ENCODE data around the gene C14orf132.

C14orf132 gene

DNA sequence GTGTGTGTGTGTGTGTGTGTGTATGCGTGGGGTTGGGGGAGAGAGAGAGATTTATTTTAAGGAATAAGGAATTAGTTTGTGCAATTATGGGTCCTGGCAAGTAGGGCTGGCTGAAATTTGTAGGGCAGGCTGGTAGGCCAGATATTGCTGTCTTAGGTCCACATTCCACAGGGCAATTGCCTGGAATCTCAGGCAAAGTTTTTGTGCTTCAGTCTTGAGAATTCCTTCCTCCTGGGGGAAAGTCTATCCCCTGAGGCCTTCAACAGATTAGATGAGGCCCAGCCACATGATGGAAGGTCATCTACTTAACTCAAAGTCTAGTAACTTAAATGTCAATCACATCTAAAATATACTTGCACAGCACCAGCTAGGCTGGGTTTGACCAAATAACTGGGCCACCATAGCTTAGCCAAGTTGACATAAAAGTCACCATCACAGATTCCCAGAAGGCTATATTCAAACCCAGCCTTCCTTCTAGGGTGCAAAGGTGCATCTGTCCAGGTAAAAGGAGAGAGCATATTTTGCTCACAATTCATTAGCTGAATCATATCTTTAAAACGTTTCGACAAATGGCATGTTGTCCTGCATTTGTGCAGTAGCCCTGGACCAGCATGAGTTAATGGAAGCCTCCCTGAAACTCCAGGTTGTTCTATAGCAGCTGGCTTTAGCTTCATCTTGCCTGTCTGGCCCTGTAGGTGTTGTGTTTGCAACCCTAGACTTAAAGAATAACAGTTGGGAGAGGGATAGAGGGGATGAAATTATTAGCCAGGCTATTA is 63.1 kb downstream of the C14orf132 start:
- DNase-seq = no peak

DNA sequence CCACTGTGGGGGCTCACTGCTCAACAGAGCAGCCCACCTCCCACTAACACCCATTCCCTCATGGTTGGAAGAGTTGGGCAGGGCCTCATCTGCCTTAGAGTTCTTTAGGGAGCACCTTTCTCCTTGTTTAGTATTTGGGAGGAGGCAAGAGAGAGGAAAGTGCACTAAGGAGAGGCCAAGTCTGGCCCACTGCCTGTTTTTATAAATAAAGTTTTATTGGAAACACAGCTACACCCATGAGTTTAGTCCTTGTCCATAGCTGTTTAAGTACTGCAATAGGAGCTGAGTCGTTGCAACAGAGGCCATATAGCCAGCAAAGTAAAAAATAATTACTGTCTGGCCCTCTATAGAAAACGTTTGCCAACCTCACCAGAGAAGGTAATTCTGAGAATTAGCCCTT is 63.9 kb downstream of the C14orf132 start:
- no peak for DNase-seq

DNA sequence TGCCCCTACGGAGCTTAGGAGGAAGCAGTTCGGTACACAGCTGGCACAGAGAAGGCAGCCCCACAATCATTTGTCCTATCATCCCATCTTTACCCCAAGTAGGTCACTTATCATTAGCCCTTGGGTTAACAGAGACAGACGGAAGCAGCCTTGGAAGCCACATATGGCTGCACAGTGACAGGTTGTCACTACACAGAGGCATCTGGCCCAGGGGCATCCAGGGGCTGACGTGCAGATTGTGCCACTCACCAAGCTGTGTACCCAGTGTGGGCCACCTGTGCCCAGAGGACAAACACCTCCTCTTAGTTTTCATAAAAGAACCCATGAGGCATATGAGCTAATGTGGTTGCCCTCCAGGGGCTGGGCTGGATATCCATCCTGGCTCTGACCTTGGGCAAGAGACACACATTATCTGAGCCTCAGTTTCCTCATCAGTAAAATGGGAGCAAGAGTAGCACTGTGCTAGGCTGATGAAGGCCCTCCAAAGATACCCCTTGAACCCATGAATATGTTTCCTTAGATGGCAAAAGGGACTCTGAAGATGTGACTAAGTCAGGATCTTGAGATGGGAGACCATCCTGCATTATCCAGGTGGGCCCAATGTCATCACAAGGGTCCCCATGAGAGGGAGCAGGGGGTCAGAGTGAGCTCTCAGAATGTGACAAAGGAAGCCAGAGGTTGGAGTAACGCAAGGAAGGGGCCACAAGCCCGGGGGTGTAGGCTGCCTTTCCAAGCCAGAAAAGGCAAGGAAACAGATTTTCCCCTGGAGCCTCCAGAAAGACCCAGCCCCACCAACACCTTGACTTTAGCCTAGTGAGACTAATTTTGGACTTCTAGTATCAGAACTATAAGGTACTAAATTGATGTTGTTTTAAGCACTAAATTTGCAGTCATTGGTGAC is 64.6 kb downstream of the C14orf132 start:
- no peak for DNase-seq

DNA sequence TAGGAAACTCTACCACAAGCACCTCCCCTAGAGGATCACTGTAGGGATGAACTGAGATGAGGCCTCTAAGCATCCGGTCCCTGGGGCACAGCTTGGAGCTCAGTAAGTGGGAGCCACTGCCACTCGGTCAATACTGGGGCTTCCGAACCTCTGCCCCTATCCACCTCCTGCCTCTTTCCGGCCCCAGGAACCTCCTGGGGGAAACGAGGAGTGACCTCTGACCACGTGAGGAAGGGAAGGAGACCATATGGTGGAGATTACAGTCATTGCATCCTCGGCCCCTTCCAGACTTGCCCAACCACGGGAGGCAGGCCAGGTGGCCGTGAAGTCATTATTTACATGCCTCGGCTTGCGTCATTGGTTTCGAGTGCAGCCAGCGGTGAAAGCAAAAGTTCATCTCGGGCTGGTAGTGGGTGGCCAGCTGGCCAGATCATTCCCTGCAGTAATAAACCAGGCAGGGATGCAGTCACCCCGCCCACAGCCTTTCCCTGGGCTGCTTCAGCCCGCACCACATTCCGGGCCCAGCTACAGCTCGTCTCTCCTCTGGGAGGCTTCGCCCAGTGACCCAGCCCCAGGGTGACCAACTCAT is 65.4 kb downstream of the C14orf132 start:
- DNase-seq = no peak

DNA sequence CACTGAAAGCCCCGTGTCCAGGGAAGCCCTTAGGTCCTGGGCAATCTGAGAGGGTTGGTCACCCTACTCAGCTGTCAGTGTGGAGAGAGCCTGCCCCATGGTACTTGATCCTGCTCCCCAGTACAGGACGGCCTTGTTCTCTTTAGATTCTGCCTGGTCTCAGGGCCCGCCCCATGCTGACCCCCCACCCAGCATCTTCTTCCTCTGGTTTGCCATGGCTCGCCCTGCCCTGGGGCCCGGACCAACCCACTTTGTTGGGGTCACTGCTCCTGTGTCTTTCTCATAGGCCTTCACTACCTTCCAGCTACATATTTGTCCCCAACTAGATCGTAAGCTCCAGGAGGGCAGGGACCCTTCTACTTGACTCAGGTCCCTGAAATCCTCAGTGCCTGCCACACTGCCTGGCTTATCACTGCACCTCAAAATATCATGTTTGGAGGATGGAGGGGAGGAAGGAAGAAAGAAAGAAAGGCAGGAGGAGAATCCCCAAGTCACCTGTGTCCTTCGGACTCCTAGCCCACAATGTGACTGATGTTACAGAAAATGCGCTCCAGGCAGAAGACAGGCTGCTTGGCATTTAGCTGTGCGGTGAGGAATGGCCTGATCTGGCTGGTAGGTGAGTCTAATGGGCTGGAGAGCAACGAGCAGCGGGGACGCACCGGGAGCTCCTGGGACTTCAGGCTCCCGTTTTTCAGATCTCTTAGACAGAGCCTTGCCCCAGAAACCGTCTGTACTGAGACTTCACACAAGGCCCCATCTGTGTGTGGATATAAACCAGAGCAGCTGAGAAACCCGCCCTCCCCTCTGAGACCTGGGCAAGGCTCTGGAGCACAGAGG is 66.1 kb downstream of the C14orf132 start:
- no peak for DNase-seq

DNA sequence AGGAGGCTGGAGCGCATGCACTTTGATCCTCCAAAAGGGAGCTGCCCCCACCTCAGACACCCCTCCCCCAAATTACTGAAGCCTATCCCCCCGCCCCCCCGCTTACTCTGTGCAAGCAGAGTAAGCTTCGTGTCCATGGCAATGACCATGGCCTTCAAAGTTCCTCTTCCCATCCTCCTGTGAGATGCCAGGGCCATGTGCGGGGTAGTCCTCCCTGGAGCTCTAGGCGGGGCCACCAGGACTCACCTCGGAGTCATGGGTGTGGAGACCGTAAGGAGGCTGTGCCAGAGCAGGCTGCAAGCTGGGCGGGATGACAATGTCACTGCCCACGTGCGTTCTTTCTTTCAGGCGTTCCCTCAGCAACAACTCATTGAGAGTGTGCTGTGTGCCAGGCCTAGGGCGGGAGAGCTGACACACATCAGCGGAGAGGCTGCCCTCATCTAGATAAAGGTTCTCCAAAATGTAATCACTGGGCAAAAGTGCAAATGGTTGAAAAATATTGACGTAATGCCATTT is 66.8 kb downstream of the C14orf132 start:
- no peak for DNase-seq

DNA sequence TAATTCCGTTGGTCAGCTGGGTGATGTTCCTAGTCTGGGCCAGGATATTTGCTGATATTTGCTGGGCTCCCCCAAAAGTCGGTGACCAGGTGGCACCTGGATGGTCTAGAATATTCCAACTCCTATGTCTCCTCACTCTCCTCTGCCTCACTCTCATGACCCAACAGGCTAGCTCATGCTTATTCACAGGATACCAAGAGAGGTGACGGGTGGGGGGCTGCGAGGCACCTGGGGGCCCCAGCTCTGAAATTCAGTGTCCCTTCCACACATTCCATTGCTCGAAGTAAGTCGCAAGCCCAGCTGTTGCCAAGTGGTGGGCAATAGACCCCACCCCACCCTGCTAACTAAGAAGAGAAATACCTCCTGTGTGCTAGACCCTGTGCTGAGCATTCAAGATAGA is 67.7 kb downstream of the C14orf132 start:
- DNase-seq = no peak

DNA sequence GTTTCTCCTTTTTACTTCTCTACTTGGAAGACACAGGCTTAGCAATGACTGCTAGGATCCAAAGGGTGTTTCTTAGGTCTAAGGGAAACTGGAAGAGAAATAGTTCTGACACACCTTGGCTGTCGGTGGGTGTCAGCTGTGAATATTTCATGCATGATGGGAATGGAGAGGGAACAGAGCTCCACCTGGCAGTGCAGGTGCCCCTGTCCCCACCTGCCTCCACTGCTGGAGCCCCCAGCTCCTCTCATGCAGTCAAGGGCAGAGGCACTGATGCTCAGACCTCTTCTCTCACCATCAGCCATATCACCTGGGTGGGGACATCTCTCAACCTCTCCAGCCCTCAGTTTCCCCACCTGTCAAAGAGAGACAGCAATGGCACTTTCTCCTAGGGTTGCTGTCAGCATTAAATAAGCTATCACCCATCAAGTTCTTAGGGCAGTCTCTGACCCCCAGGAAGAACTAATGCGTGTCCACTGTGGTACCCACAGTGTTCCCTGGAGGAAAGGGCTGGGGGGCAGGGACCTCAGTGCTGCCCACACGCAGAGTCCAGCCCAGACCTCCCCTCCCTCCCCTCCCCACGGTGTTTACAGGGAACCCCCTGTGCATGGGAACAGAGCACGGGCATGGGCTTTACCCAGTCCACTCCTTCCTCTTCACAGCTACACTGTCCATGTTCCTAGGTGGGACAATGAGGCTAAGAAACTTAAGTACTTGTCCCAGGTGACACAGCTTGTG is 69.1 kb downstream of the C14orf132 start:
- DNase-seq = no peak

DNA sequence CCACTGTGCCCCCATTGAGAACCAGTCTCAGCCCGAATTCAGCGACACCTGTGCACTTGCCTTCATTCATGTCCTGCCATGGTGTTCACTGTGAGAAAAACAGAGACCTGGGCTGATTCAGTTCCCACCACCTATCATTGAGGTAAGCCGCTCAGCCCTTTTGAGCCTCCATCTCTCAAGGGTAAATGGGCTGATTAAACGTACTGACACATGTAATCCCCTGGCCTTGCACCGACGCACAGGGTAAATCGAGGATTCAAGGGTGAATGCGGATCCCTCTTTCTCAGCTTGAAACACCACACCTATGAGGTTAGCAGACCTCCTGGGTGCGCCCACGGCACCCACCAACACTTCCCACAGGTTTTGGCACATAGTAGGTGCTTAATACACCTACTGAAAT is 69.7 kb downstream of the C14orf132 start:
- DNase-seq = no peak

DNA sequence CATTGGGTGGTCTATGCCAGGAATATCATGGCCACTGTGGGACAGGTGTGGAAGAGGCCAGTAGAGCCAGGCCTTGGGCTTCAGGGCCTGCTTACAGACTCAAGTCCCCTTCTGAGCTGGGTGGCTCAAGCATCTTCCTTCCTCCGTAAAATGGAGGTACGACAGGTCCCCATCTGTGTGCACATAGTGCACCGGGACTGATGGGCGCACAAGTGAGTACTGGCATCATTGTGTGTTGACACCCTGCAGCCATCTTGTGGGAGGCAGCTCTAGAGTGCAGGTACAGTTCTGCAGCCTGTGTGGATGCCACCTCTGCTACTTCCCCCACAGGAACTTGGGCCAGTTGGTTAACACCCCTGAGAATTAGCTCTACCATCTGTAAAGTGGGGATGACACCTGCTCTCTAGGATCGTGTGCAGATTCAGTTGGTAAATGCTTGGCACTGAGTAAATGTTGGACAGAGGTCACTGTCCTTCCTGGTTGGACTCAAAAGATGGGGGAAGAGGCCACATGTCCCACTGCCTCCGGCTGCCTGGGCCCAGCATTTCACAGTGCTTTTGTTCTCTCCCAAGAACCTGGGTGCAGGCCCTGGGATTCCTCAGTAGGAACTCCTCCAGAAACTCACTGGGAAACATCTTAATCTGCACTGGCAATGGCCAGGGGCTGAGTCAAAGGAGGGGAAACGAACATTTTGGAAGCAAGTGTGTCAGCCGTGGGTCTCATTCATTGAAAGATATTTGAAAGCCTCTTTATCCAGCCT is 70.6 kb downstream of the C14orf132 start:
- no peak for DNase-seq

DNA sequence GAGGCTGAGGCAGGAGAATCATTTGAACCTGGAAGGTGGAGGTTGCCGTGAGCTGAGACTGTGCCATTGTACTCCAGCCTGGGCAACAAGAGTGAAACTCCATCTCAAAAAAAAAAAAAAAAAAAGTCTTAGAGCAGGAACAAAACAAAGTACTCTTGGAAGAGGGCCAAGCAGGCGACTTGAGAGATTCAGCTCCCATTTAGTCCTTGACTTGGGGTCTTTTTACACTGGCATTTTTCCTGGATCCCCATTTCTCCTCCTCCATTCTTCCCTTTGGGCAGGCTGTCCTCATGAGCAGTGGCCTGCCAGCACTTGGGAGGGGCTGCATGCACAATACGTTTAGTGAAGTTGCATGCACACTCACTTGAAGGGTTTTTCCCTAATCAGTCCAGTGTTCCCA is 72.9 kb downstream of the C14orf132 start:
- DNase-seq = no peak

DNA sequence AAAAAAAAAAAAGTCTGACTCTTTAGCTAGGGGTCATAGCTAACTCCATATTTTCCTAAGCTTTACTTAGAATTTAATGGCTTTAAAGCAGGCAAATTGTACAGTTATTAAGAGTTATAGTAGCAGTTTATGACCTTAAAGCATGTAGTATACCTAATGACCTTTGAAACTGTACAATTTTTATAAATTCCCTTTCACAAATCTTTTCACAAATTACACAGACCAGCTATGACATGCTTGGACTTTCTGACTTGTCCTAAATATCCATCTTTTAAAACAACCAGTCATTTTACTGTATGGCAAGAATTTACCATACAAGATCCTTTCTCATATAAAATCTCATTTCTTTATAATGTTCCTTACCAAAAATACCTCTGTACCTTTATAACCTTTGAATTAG is 74.8 kb downstream of the C14orf132 start:
- DNase-seq = no peak

DNA sequence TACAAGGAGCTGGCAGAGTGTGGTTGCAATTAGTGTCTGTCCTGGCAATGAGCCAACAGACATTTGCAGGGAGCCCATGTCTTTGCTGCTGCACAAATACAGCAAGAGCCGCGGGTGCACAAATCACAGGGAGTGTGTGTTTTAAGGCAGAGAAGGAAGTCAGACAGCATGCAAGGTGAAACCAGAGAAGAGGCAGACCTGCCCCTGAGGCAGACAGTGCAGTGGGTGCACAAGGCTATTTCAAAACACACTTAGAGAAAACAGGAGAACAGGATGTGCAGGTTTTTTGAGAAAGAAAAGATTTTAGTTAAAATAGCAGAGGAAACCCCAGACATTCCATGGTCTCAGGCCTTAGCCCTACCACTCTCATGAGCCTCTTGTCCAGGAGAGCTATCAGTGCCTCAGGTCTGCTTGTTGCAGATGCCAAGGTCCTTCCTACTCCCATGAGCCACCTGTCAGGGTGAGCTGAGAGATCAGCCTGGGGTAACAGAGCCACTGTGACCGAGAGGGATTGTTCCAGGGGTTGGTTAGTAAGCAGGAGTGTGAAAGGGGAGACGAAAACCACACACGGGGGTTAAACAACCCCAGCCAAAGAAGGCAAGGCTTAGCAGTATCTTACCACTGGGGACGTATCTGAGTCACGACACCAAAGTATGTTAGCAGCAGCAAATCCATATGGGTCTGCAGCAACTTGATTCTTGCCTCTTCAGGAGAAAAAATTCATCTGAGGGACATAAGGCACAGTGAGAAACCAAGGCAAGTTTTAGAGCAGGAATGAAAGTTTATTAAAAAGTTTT is 78.1 kb downstream of the C14orf132 start:
- no peak for DNase-seq

DNA sequence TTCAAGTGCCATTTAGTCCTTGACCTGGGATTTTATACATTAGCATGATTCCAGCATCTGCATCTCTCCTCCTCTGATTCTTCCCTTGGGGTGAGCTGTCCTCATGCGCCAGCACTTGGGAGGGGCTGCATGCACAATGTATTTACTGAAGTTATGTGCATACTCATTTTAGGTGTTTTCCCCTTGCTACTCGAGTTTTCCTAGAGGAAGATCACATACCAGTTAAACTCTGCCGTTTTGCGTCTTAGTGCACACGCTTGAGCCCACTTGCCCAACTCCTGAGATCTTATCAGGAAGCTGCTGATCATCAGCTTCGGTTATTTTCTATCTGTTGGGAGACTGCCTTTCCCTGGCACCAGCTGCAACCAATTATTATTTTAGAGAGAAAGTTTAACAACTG is 78.8 kb downstream of the C14orf132 start:
- no peak for DNase-seq

DNA sequence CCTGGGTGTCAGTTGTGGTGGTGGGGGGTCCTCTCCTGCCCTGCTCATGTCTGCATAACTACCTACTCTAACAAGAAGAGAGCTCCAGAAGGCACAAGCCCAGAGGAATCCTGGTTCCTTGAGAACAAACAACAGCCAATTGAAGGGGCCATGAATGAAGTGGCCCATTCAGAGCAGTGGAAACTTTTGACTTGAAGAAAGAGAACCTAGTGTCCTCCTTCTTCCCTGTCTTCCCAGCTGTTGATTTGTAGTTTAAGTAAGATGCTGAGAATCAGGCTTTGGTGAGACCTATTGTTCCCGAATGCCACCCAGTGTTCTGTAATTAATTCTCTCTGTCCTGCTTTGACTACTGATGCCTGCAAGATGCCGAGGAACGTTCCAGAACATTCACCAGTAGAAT is 79.2 kb downstream of the C14orf132 start:
- no peak for DNase-seq

DNA sequence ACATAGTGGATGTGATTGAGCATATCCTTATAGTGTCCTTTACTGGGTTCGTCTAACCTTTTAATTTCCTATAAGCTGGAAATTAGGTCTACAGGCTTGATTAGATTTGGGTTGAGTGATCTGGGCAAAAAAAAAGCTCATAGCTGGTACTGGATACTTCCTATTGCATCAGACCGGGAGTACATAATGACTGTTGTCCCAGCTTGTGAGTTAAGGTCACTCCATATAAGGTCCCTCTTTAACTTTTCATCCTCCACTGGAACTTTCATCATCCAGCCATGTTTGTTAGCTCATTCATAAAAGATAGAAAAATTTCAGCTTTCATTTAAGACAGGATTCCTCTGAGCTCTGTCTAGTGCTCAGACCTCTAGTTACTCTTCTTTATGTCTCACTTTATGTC is 80.8 kb downstream of the C14orf132 start:
- no peak for DNase-seq

DNA sequence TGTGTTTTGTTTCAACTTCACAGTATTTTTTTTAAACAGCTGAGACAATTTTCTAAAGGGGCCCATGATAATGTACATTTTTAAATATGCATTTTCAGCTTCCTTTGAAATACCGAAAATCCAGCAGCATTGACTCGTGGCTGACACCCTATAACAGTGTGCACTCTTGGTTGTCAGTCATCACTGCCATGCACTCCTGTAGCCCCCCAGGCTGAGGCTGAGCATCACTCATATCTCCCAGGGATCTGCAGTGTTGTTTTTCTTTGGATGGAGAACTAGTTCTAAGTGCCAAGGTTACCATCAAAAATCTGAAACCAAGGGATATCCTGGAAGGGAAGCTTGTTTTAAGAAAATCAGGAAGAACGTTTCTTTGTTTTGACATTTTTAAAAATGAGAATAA is 81.2 kb downstream of the C14orf132 start:
- no peak for DNase-seq

DNA sequence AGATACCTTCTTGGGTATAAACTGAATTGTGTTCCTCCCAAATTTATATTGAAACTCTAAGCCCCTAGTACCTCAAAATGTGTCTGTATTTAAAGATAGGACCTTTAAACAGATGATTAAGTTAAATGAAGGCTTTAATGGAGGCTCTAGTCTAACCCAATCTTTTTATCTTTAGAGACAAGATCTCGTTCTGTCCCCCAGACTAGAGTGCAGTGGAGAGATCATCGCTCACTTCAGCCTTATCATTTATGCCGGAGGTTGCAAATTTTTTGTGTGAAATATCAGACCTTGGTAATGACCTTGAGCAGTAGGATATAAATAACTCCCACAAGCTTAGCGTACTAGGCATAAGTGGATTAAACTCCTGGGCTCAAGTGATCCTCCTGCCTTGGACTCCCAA is 81.8 kb downstream of the C14orf132 start:
- no peak for DNase-seq

DNA sequence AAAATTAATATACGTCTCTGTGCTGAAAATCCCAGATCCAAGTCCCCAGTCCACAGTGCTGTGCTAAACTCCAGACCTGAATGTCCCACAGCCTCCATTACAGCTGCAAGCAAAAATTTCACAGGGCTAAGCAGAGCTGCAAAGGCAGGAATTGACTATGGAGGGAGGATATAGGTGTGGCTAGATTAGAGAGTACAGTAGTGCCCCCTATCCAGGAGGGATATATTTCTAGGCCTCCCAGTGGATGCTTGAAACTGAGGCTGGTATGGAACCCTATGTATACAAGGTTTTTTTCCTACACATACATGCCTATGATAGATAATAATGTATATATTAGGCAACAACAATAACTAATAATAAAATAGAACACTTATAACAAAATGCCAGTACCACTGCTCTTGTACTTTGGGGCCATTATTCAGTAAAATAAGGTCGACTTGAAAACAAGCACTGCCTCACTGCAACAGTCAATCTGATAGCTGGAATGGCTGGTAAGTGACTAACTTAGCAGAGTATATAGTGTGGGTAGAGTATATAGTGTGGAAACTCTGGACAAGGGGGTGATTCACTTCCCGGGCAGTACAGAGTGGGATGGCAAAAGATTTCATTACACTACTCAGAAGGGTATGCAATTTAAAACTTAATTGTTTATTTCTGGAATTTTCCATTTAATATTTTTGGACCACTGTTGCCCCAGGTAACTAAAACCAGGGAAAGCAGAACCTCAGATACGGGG is 82.7 kb downstream of the C14orf132 start:
- DNase-seq = no peak

DNA sequence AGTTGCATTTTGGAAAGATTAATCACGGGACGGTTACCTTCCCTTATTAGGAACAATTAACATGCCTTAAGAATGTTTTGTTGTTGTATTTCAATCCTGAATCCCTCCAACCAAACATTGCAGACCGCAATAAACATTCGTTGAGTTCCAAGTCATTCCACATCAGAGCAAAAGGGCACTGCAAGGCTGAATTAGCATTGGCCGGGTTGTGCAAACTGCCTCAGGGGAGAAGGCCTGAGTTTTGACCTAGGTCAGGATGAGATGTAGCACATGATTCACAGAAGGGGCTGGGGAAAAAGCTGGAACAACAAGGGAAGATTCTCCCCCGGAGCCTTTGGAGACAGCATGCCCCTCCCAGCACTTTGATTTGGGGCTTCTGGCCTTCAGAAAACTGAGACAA is 83.3 kb downstream of the C14orf132 start:
- no peak for DNase-seq
